HepG2 (cell line): ENCODE results near the gene UBL7. TPM values are rescaled to one million over a fixed set of nuclear protein-coding genes. Genes with fewer than 3 reads are reported as not detected.
A peak's percentile ranks its signal among the peaks of the same experiment; 100 is the strongest.

Experiments
- BCL6 ChIP-seq: IDR thresholded peaks from 2 replicates; pipeline ENCODE4 v1.6.1; 2016; ENCODE audit warnings: missing genetic modification reagents, missing compliant biosample characterization
- ETS1 ChIP-seq: sonication (generic); formaldehyde crosslinking; IDR thresholded peaks from 2 replicates; pipeline ENCODE4 v1.4.0; 2020; ENCODE audit warnings: missing genetic modification reagents
- GATA4 ChIP-seq: sonication (generic); IDR thresholded peaks from 2 replicates; pipeline ENCODE4 v1.6.1; 2016; ENCODE audit warnings: antibody characterized with exemption, low read depth, borderline replicate concordance
- MTF2 ChIP-seq: sonication (generic); formaldehyde crosslinking; IDR thresholded peaks from 2 replicates; pipeline ENCODE4 v1.5.0; 2020; ENCODE audit warnings: missing genetic modification reagents, borderline replicate concordance
- NPAS2 ChIP-seq: sonication (generic); formaldehyde crosslinking; IDR thresholded peaks from 2 replicates; pipeline ENCODE4 v1.8.0; 2022; ENCODE audit warnings: mild to moderate bottlenecking, missing genetic modification reagents, borderline replicate concordance
- NR2F1 ChIP-seq, 2 experiments: fragments of 450-650 bp in 1 of 2; formaldehyde crosslinking in 1 of 2; IDR thresholded peaks; 2 replicates each; pipeline versions ENCODE4 v1.5.0 to v1.6.1; 2016 to 2020; ENCODE audit warnings: mild to moderate bottlenecking in 1 of 2, missing compliant biosample characterization in 1 of 2, missing genetic modification reagents in 1 of 2, moderate library complexity in 1 of 2
- PHF5A ChIP-seq: IDR thresholded peaks from one replicate; pipeline ENCODE4 v1.6.1; 2018; ENCODE audit warnings: low read depth, missing genetic modification reagents; ENCODE audit not compliant: unreplicated experiment
- PTBP1 ChIP-seq: fragments of 200-400 bp; formaldehyde crosslinking; IDR thresholded peaks from 2 replicates; pipeline ENCODE4 v1.6.1; 2018; ENCODE audit warnings: low read length, low read depth; ENCODE audit not compliant: poor library complexity, severe bottlenecking
- SCMH1 ChIP-seq: sonication (generic); formaldehyde crosslinking; IDR thresholded peaks from 2 replicates; pipeline ENCODE4 v1.9.0; 2021; ENCODE audit warnings: missing genetic modification reagents, mild to moderate bottlenecking, borderline replicate concordance
- SIX4 ChIP-seq: sonication (generic); formaldehyde crosslinking; IDR thresholded peaks from 2 replicates; pipeline ENCODE4 v1.4.0; 2020; ENCODE audit warnings: missing genetic modification reagents
- SNAI1 ChIP-seq: sonication (generic); formaldehyde crosslinking; IDR thresholded peaks from 2 replicates; pipeline ENCODE4 v1.5.0; 2020; ENCODE audit warnings: mild to moderate bottlenecking, missing genetic modification reagents, borderline replicate concordance
- TFDP1 ChIP-seq: IDR thresholded peaks from 2 replicates; pipeline ENCODE4 v1.6.1; 2016; ENCODE audit warnings: missing compliant biosample characterization, missing genetic modification reagents, borderline replicate concordance
- TOPORS ChIP-seq: sonication (generic); formaldehyde crosslinking; IDR thresholded peaks from 2 replicates; pipeline ENCODE4 v1.8.0; 2023; ENCODE audit warnings: mild to moderate bottlenecking, missing genetic modification reagents
- TSC22D2 ChIP-seq: sonication (generic); formaldehyde crosslinking; IDR thresholded peaks from 2 replicates; pipeline ENCODE4 v1.5.1; 2020; ENCODE audit warnings: missing genetic modification reagents, mild to moderate bottlenecking, borderline replicate concordance
- YY1 ChIP-seq: IDR thresholded peaks from 2 replicates; pipeline ENCODE4 v1.6.1; 2011; ENCODE audit warnings: low read length, low read depth, moderate library complexity, mild to moderate bottlenecking; ENCODE audit not compliant: insufficient read depth, insufficient replicate concordance
- ZMYM4 ChIP-seq: sonication (generic); formaldehyde crosslinking; IDR thresholded peaks from 2 replicates; pipeline ENCODE4 v1.8.1; 2023; ENCODE audit warnings: mild to moderate bottlenecking, missing genetic modification reagents
- ZNF205 ChIP-seq: IDR thresholded peaks from 2 replicates; pipeline ENCODE4 v1.6.1; 2018; ENCODE audit warnings: missing biosample characterization, missing genetic modification reagents
- ZNF280B ChIP-seq: sonication (generic); formaldehyde crosslinking; IDR thresholded peaks from 2 replicates; pipeline ENCODE4 v1.5.0; 2020; ENCODE audit warnings: missing genetic modification reagents, mild to moderate bottlenecking, borderline replicate concordance
- ZNF552 ChIP-seq: sonication (generic); formaldehyde crosslinking; IDR thresholded peaks from 2 replicates; pipeline ENCODE4 v1.9.0; 2022; ENCODE audit warnings: missing genetic modification reagents, mild to moderate bottlenecking, borderline replicate concordance
- ZNF562 ChIP-seq: sonication (generic); formaldehyde crosslinking; IDR thresholded peaks from 2 replicates; pipeline ENCODE4 v1.8.0; 2022; ENCODE audit warnings: missing genetic modification reagents, borderline replicate concordance
- ZNF607 ChIP-seq: sonication (generic); formaldehyde crosslinking; IDR thresholded peaks from 2 replicates; pipeline ENCODE4 v1.5.1; 2020; ENCODE audit warnings: missing genetic modification reagents, mild to moderate bottlenecking, borderline replicate concordance
- polyA plus RNA-seq, 8 experiments: library from polyadenylated mRNA; depleted of rRNA in 3 of 8; stranded (reverse) in 7 of 8; unstranded in 1 of 8; fragments of >200 nt; fragmentation: Illumina TruSeq in 4 of 8; extraction: Trizol in 4 of 8; gene quantifications; 2 replicates each; pipeline versions ENCODE4 v1.2.1 to v1.2.3, GENCODE V29; 2011 to 2016; ENCODE audit warnings: low read depth in 4 of 8, missing spikeins in 1 of 8, mixed read lengths in 1 of 8; ENCODE audit not compliant: insufficient read depth in 1 of 8
- total RNA-seq, 5 experiments: library from RNA; depleted of rRNA; stranded (reverse); fragments of >200 nt; fragmentation: Illumina TruSeq; extraction: Trizol; gene quantifications; 2 replicates each; pipeline ENCODE4 v1.2.3, GENCODE V29; 2016; ENCODE audit warnings: low read depth in 1 of 5
- TF ChIP-seq, protein P1 (sequence below): sonication (generic); formaldehyde crosslinking; IDR thresholded peaks from 2 replicates; pipeline ENCODE4 v1.8.1; 2023; ENCODE audit warnings: mild to moderate bottlenecking, missing genetic modification reagents, borderline replicate concordance
- TF ChIP-seq, protein P2 (sequence below): sonication (generic); formaldehyde crosslinking; IDR thresholded peaks from 2 replicates; pipeline ENCODE4 v1.5.1; 2020; ENCODE audit warnings: missing genetic modification reagents, mild to moderate bottlenecking, borderline replicate concordance

The UBL7 gene
- total and polyA plus RNA-seq, 2 of the 13 experiments (the other 11 are each of a cell fraction or from before 2014, with no cell fraction given) = 55.0 to 63.5 TPM

DNA sequence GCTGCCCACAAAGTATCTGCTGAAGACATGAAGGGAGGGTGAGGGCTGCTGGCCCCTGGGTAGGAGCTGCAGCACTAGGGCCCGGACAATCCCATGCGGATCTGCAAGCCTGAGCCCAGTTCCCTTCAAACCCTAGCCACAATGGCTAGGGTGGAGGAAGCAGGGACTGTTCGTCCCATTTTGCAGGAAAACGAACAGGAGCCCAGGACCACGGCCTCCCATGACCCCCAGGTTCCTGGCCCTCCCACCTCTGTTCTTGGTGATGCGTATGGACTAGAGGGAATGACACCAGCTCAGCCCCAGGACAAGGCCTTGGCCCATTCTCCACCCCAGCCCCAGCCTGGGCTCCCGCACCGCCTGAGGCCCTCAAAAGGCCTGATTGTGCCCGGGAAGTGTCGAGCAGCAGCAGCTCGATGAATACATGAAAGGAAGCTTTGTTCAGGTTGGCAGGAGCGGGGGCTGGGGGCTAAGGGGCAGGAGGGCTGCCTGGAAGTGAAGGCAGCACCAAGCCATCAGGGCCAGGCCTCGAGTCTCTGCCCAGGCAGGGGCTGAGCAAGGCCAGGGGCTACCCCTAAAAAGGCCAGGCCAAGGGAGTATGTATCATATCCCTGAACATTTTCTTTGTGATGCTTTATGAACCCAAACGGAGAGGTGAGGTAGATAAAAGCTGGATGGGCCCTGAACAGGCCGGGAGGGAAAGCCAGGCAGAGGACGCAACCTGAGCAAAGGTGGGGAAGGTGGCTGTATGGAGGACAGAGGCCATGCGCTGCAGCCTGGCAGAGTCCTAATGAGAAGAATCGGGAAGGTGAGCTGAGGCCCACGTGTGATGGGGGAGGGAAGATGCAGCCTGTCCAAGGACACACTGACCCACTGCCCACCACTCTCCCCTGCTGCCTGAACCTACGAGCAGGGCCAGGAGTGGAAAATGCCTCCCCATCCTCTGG, 39.4 kb downstream of the UBL7 start (continued):
- TF ChIP-seq PHF5A (no peak), SIX4 (no peak), ZNF552 (CRISPR knock-in tag) (no peak), SCMH1 (no peak), NPAS2 (CRISPR knock-in tag) (no peak), TOPORS (CRISPR knock-in tag) (no peak), GATA4 (no peak), NR2F1 (CRISPR knock-in tag; IDR thresholded peaks at IDR 0.05) (no peak), YY1 (no peak), BCL6 (CRISPR knock-in tag) (peak; percentile 64), TFDP1 (CRISPR knock-in tag) (peak; percentile 50), ZNF562 (CRISPR knock-in tag) (no peak), ZMYM4 (CRISPR knock-in tag) (no peak), PTBP1 (no peak), ZNF280B (CRISPR knock-in tag) (no peak), ZNF205 (0 out of 2 replicates have a peak, but pooled peaks have one; percentile 8), MTF2 (CRISPR knock-in tag) (no peak), ETS1 (CRISPR knock-in tag) (no peak), ZNF607 (CRISPR knock-in tag) (no peak), TSC22D2 (CRISPR knock-in tag) (0 out of 2 replicates have a peak, but pooled peaks have one; percentile 45), SNAI1 (CRISPR knock-in tag) (no peak)
- TF ChIP-seq, protein P1, sequence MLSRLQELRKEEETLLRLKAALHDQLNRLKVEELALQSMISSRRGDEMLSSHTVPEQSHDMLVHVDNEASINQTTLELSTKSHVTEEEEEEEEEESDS (CRISPR knock-in tag) = no peak
- TF ChIP-seq, protein P2, sequence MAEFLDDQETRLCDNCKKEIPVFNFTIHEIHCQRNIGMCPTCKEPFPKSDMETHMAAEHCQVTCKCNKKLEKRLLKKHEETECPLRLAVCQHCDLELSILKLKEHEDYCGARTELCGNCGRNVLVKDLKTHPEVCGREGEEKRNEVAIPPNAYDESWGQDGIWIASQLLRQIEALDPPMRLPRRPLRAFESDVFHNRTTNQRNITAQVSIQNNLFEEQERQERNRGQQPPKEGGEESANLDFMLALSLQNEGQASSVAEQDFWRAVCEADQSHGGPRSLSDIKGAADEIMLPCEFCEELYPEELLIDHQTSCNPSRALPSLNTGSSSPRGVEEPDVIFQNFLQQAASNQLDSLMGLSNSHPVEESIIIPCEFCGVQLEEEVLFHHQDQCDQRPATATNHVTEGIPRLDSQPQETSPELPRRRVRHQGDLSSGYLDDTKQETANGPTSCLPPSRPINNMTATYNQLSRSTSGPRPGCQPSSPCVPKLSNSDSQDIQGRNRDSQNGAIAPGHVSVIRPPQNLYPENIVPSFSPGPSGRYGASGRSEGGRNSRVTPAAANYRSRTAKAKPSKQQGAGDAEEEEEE (CRISPR knock-in tag) = no peak
